Measurements from ENCODE around the gene CIT.

GRCh38 chr12:119676022-119676421, 201.1 kb downstream of the CIT start:
- TF ChIP-seq CTCF (IDR thresholded peaks at IDR 0.05) (no peak), POLR2A (IDR thresholded peaks at IDR 0.05) (no peak)

All from body of pancreas (tissue), 4 donors.